NCI-H82 treated with DMSO at 0.1 percent for 48 hours (cell line): ENCODE measurements around the gene MCM3.

Experiments used
- DNase-seq: peaks from one replicate; lab custom pipeline; 2025; ENCODE audit not compliant: unreplicated experiment; lab: John Stamatoyannopoulos, UW

MCM3 gene

DNA sequence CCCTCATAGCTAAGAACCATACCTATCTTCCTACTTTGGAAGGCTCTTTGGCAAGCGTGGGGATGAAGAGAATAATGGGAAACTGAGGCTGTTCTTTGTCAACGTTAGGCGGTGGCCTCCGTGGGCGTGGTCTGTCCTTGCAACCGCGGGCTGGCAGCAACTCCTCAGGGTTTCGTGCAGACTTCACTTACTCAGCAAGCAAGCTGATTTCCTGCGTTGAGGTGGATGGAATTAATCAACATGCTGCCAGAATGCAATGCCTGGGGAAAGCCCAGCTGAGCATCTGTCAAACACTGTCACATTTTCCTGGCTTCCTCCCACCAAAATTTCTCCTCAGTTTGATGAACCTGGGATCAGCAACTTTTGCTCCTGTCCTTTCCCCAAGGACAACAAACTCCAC is 31.0 kb downstream of the MCM3 start:
- DNase-seq, result no peak

DNA sequence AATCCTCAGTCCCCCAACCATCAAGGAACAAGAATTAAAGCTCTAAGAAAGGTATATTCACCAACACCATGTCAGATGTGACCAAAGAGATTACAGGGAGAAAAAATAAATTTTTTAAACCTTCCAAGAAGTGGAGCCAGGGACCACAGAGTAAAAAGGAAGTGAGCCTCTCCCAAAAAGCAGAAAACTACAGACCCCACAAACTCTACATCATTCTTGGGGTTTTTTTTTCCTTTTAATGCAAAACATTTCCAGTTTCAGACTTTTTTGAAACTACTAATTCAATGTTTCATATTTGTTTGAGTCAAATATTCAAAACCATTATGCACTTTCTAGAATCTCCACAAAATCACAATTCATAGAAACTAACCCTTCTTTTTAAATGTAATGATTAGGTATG is 33.4 kb downstream of the MCM3 start:
- no peak for DNase-seq

DNA sequence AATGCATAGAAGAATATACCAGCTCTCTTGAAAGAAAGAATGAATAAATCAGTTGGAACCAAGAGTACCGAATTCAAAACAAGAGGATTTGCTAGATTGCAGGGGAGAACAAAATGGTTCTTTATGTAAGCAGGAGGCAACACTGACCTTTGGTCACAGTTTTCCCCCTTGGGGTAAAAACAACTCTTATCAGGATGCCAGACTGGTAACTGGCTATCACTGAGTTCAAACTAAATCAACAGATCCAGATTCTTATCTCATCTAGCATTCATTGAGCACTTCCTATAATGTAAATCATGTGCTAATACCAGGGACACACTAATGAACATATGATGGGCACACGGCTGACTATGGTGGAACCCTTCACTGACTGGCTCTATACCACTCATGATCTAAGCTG is 35.5 kb downstream of the MCM3 start:
- DNase-seq, result no peak

- no peak for DNase-seq
These were observed 39.1 kb downstream of the MCM3 start for GRCh38 chr6:52245425-52245824.

GRCh38 chr6:52244400-52244799 is 40.1 kb downstream of the MCM3 start, which contains the start of gene IL17F:
IL17F (minus strand) TSS chr6:52244500; CDS start chr6:52244429, 71 bp downstream.
- no peak for DNase-seq

- no peak for DNase-seq
These were observed 41.2 kb downstream of the MCM3 start for GRCh38 chr6:52243282-52243893.

DNA sequence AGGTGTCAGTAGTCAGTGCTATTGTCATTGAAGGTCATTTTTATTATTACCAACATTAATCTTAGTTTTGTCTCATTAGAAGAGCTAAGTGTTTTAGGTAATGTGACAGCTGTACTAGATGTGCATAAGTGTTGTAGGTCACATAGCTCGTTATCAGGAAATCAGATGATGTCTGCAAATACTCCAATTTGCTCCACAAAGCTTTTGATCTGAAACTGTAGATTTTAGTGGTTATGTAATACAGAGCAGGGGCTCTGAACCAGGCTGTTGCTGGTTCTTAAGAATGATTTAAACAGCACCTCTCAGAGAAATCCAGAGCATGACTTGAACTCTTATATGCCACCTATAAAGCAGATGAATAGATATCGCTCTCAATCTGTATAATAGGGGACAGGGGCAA is 42.7 kb downstream of the MCM3 start:
- no peak for DNase-seq

DNA sequence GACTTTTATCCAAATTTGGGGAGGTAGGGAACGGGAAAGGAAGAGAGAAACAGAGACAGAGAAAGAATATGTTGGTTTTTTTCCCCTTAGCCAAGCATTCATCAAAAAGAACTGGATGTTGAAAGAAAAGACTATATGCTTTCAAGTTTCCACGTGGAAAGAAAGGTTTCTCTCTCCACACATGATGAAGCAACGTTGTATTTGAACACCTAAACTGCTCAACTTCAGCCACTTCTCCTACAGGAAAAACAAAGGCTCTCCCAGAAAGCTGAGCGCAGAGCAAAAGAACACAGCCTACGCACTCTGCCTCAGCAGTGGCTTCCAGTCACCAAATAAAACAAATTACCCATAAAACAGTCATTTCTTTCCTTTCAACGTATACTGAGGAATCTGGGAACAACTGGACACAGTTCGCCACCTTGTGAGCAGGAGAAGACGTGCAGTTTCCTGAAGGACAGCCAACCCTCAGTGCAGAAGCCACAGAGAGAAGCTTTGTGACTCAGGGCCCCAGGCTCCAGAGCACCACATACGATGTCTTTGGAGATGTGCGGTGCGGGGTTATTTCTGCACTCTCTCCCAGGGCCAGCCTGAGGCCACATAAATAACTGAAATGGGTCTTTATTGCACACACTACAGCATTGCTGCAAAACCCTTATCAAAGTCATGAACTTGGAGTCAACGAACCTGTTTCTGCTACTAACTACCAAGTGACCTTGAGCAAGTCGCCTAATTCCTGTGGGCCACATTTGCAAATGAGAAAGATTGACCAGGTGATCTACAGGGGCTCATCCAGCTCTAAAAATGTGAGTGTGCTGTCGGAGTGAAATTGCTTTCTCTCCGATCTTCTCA is 50.3 kb downstream of the MCM3 start:
- peak; percentile 14 for DNase-seq

DNA sequence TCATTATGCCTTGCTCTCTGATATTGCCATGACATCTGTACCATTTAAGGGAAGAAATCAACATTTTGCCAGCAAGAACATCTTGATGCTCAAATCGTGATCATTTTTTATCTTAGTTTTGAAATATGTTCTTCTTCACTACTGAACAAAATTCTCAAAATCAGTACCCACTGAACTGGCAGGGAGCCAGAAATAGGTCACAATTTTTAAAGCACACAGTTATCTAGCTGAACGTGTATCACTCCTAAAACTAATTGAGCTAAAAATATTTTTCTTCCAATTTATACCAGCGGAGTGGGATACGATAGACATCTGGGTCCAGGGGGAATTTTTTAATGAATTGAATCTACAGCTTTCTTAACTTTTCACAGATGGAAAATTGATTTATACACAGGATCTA is 51.5 kb downstream of the MCM3 start:
- DNase-seq, result no peak

DNA sequence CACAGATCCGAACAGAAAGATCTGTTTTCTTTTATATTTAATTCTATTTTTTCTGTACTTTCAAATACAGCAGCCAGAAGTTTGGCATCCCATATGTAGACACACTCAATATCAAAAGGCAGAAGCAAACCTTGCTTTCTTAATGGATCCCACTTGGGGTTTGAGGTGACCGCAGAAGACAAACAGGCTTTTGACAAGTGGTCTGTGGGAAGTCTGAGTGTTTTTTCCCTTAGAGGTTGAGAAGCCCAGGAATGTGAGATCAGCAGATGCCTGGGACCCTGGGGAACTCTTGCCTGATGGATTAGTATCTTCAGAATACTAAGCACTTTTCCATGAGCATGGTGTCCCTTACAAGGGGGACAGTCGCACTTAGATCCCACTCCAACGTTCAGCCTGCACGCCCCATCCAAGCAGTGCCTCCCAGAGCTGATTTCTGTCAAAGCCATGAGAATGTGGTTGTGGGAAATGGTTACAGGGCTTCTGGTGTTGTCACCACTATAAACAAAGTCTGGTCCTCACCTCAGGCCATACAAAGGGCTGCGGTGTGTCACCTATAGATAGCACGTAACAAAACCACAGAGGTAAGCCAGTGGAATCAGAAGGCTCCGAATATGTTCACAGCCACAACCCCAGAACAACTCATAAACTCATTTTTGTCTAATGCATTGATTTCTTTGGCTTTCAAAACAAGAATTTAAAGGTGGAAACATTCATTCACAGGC is 53.0 kb downstream of the MCM3 start:
- DNase-seq, result no peak

- DNase-seq, result no peak
These were observed 53.9 kb downstream of the MCM3 start for GRCh38 chr6:52230685-52231084.

- no peak for DNase-seq
These were observed 57.0 kb downstream of the MCM3 start for GRCh38 chr6:52227495-52227894.

- DNase-seq, result no peak
These were observed 63.2 kb downstream of the MCM3 start for GRCh38 chr6:52221302-52221701.

DNA sequence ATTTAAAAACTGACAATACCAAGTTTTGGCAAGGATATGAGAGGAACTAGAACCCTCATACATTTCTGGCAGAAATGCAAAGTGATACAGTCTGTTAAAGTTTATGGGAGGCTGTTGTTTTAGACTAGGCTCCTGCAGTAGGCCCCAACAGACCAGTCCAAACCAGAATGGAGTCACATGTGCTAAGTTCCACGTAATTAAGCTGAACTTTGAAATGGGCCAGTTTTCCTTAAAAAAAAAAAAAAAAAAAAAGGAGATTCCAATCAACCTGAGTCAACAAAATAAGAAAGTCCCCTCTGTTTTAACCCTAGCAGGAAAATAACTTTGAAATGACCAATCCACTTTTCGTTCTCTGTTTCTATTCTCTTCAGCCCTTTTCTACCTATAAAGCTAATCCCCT is 66.8 kb downstream of the MCM3 start:
- no peak for DNase-seq

DNA sequence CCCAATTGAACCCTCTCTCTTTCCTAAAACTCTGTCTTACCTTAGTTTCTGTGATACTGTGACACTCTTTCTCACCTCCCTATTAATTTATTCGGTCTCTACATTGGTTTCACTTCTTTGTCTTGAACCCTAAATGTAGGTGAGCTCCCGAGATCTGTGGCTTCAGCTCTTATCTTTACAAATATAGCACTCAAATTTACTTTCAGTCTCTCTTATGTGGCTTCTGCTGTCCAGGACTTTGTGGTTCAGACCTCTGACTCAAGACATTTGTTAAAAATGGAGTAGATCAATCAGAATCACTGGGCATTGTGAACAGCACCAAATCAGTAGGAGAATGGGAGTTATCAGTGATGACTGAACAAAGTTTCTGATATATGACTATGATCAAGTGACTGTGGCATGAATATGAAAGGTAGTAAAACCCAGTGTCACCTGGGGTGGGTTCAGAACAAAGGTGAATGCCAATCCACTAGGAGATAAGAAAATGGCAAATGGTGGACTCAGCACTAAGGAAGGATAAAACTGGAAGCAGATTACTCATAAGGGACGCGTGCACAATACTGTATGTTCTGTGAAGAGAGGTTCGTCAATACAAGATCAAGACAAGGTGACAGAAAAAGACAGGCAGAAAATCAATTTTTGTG is 67.5 kb downstream of the MCM3 start:
- no peak for DNase-seq

- DNase-seq, result no peak
These were observed 68.8 kb downstream of the MCM3 start for GRCh38 chr6:52215787-52216186.
